HG02870 (cell line): Measurements from ENCODE around the gene SIRPD.
"Not testable (repeated sequence)": the region's sequence is repeated elsewhere in the genome, so short reads cannot be mapped to it uniquely, and the experiment has no call there.

Experiments used
- ATAC-seq: cut with Tn5 transposase; IDR thresholded peaks from one replicate; pipeline ENCODE4 v1.9.1; 2021; ENCODE audit warnings: mild to moderate bottlenecking, moderate library complexity; ENCODE audit not compliant: unreplicated experiment

SIRPD gene

GRCh38 chr20:1497371-1497770, 60.1 kb downstream of the SIRPD start:
- not testable (repeated sequence) for ATAC-seq

DNA sequence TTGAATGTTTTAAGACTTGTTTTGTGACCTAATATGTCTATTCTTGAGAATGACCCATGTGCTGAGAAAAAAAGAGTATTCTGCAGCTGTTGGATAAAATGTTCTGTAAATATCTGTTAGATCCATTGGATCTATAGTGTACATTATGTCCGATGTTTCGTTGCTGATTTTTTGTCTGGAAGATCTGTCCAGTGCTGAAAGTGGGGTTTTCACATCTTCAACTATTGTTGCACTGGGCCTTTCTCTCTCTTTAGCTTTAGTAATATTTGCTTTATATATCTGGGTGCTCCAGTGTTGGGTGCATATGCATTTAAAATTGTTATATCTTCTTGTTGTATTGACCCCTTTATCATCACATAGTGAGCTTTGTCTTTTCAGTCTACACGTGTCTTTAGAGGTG, 60.6 kb downstream of the SIRPD start:
- no peak for ATAC-seq

DNA sequence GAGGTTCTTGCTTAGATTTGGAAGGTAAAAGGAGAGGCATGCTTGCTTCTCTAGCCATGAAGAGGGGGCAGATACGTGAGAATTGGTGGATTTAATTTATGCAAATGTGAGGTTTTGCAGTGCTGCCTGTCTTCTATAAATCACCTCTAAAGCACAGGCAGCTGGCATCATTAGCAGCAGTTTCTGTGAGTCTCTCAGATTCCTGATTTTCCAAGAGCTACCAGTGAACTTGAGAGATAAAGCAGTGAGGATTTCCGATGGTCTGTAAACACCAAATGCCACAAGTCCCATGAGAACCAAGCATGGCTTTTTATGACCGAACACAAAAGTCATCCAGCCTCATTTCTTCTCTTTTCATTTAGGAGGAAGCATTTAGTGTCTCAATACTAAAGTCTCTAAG, 63.1 kb downstream of the SIRPD start:
- ATAC-seq = no peak

DNA sequence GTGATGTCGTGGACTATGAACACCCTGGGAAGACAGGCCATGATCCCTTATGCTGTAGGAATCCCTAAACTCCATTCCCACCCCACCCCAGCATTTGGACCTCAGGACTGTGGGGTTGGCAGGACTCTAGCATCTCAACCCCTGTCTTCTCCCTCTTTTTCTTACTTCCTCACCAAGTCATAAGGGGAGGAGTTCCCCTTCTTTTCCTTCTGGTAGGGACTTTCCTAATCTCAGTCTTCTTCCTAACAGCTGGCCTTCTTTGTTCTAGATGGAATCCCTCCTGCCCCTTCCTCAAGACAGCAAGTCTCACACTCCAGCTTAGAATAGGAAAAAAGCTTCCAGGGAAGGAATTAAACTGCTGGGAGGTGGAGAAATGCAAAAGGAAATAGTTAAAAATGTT, 64.0 kb downstream of the SIRPD start:
- ATAC-seq = no peak

DNA sequence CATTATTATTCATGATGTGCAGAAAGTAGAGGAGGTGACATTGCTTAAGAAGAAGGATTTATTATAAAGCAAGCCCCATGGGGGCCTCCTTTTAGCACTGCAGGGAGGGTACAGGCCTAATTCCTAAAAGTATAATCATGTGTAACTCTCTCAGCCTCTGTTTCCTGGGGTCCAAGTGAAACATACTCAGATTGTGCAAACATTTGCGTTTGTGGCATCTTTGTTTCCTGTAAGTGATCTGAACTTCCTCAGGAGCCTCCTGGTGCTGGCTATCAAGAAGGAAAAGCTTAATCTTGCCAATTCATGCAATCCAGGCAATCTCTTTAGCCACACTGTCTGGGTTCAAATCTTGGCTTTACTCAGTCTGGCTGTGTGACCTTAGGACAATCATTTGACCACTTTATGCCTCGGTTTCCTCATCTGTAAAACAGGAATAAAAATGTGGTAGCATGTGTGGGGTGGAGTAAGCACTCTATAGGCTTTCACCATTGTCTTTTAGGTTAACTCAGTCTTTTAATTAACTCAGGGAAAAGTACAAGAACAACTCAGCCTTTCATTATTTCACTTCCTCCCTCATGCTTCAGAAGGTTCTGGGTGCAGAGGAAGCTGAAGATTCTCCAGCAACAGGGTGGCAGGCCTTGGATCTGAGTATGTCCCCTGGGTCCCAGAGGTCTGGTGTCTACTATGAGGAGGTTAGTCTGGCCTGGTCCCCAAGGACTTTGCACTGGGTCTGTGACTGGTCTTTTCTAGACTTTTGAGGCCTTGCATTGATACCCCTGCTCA, 65.5 kb downstream of the SIRPD start:
- no peak for ATAC-seq

DNA sequence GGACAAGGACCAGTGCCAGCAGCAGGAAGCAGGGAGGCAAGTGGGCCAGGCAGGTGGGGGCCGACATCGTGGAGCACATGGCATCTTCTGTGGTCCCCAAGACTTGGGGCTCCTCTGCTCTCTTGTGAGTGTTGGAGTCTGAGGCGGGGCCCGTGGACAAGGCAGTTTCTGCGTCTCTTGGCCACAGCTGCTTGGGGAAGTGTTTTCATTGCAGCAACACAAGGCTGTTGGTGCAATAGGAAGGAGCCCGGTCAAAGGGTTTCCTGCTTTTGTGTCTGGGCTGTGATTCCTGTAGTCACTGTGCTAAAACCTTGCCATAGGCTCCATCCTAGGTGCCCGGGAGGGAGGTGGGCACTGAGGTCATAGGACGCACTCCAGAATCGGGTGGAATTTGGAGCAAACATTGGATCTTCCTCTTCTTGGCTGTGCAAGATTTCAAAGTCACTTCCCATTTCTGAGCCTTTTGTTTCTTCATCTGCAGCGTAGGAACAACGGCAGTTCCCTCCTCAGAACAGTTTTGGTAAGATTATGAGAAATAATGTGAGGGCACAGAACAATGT, 66.1 kb downstream of the SIRPD start, which contains the start of gene SIRPB2:
TSS of gene SIRPB2 (minus strand) at position 140 of the 560 bp plus-strand sequence. CDS start at position 79, 61 bp downstream.
- no peak for ATAC-seq

DNA sequence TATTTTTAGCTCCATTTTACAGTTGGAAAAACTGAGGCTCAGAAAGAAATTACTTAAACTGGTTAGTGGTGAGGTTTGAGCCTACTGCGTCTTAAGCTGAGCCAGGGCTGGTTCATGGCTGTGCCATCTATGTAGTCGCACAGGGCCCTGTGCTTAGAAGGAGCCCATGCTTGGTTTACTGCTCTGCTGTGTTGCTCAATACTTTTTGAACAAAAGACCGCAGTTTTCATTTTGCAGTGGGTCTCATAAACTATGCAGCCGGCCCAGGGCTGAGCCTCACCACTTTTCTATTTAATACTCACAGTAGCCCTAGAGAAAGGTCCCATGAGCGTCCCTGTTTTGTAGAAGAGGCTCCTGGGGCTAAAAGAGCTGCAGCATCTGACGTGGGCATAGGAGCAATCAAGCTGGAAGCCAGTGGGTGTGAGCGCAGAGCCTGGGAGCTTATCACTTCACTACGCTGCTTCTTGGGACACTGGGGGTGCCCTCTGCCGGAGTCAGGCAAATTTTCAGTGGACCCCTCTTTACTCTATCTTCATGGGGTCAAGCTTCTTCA, 66.8 kb downstream of the SIRPD start:
- ATAC-seq = no peak

DNA sequence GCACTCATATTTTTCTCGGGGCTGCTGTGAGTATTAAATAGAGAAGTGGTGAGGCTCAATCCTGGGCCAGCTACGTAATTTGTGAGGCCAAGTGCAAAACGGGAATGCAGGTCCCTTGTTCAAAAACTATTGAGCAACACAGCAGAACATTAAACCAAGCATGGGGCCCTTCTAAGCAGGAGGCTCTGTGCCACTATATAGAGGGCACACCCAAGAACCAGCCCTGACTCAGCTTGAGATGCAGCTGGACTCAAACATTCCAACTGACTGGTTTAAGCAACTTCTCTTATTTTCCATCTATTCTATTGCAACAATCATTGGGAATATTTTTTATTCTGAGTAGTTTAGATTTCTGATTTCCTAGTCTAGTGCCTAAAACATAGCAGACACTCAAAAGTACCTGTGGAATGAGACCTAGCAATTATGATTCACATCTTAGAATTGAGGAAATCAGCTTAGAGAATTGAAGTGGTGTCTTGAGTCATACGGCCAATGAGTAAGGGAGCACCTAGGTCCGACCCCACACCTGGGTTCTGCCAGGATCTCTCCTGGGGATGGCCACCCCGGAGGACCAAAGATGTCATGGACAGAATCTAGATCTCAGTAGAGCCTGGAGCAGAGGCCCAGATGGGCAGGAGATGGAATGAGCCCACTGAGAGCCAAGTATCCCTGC, 67.6 kb downstream of the SIRPD start:
- no peak for ATAC-seq

DNA sequence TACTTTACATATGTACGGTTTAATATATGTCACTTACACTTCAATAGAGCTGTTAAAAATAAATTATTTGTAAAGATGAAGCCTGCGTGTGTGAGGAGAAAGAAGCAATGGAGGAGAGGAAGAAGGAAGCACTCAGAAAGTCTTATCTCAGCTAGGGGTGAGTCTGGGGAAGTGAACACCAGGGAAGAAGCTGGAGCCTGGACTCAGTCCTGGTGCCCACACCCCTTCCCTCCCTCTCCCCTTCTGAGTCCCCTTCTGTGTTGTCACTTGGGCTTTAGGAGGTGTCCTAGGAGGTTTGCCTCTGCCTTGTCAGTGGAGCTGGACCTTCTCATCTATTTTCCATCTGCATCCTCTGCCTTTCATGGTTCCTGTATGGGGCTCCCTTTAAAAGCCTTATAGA, 68.2 kb downstream of the SIRPD start:
- ATAC-seq = no peak

GRCh38 chr20:1486566-1486965, 70.9 kb downstream of the SIRPD start:
- no peak for ATAC-seq

- ATAC-seq = no peak
Observed at GRCh38 chr20:1484438-1485116, 72.9 kb downstream of the SIRPD start.
